Parathyroid adenoma (tissue), 2 donors: ENCODE measurements around the gene ABCB9.
A peak's percentile ranks its signal among the peaks of the same experiment; 100 is the strongest.

Source experiments
- H2AFZ ChIP-seq: fragments of 300-600 bp; sonication (generic); one replicate; pipeline ENCODE4 v1.7.0; 2017; ENCODE audit warnings: antibody characterized with exemption, mild to moderate bottlenecking
- H3K27ac ChIP-seq: fragments of 300-600 bp; sonication (generic); one replicate; pipeline ENCODE4 v1.7.0; 2017
- H3K27me3 ChIP-seq: fragments of 300-600 bp; sonication (generic); one replicate; pipeline ENCODE4 v1.7.0; 2017; ENCODE audit warnings: low read length; ENCODE audit not compliant: control insufficient read depth, insufficient read depth
- H3K36me3 ChIP-seq: fragments of 300-600 bp; sonication (generic); one replicate; pipeline ENCODE4 v1.7.0; 2017; ENCODE audit warnings: low read length; ENCODE audit not compliant: control insufficient read depth, insufficient read depth
- H3K4me1 ChIP-seq: fragments of 300-600 bp; sonication (generic); one replicate; pipeline ENCODE4 v1.7.0; 2017; ENCODE audit warnings: control low read depth
- H3K4me2 ChIP-seq: fragments of 300-600 bp; sonication (generic); one replicate; pipeline ENCODE4 v1.7.0; 2017; ENCODE audit warnings: low read length
- H3K4me3 ChIP-seq: fragments of 300-600 bp; sonication (generic); one replicate; pipeline ENCODE4 v1.7.0; 2017; ENCODE audit warnings: low read depth, low read length
- H3K79me2 ChIP-seq: fragments of 300-600 bp; sonication (generic); one replicate; pipeline ENCODE4 v1.7.0; 2017; ENCODE audit warnings: control low read depth
- H3K9ac ChIP-seq: fragments of 300-600 bp; sonication (generic); one replicate; pipeline ENCODE4 v1.7.0; 2017; ENCODE audit warnings: mild to moderate bottlenecking
- H3K9me3 ChIP-seq: fragments of 300-600 bp; sonication (generic); one replicate; pipeline ENCODE4 v1.7.0; 2017; ENCODE audit warnings: low read length; ENCODE audit not compliant: control insufficient read depth
- TF ChIP-seq, protein P1 (sequence below): fragments of 300-600 bp; sonication (generic); IDR thresholded peaks from one replicate; pipeline ENCODE4 v1.7.0; 2017; ENCODE audit warnings: antibody characterized with exemption, mild to moderate bottlenecking
- donor health status: primary hyperparathyroidism.

The ABCB9 gene

GRCh38 chr12:122880668-122881067 lies 85.6 kb downstream of the ABCB9 start:
- Histone ChIP-seq H3K79me2 (peaks cover 69% of the 10 kb centered on the region), H3K9me3 (no peaks in the 10 kb centered on the region), H2AFZ (no peak overlapping the region), H3K27ac (no peak overlapping the region), H3K4me3 (no peak overlapping the region), H3K4me1 (peaks cover 9% of the 10 kb centered on the region), H3K9ac (no peak overlapping the region), H3K4me2 (no peak overlapping the region), H3K36me3 (no peaks in the 10 kb centered on the region), H3K27me3 (no peaks in the 10 kb centered on the region)
- TF ChIP-seq, protein P1, sequence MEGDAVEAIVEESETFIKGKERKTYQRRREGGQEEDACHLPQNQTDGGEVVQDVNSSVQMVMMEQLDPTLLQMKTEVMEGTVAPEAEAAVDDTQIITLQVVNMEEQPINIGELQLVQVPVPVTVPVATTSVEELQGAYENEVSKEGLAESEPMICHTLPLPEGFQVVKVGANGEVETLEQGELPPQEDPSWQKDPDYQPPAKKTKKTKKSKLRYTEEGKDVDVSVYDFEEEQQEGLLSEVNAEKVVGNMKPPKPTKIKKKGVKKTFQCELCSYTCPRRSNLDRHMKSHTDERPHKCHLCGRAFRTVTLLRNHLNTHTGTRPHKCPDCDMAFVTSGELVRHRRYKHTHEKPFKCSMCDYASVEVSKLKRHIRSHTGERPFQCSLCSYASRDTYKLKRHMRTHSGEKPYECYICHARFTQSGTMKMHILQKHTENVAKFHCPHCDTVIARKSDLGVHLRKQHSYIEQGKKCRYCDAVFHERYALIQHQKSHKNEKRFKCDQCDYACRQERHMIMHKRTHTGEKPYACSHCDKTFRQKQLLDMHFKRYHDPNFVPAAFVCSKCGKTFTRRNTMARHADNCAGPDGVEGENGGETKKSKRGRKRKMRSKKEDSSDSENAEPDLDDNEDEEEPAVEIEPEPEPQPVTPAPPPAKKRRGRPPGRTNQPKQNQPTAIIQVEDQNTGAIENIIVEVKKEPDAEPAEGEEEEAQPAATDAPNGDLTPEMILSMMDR = peak; percentile 60

DNA sequence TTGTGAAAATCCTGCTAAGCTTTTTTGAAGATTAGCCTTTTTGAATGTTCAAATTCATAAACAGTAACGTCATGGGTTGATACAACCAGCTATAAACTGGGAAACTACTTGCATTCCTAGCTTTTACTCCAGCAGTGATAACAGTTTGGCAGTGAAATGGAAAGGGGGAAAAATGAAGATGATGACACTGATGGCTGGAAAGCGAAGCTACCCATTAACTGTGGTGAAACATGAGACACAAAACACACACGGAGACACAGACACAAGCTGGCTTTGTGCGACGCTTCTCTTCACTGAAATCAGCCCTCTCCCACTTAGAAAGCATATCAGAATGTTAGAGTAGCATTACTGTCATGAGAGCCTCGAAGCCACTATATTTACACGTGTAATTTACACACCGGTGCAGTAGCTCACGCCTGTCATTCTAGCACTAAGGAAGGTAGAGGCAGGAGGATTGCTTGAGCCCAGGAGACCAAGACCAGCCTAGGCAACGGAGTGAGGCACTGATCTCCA lies 86.1 kb downstream of the ABCB9 start:
- Histone ChIP-seq H3K36me3 (no peaks in the 10 kb centered on the region), H3K9me3 (no peaks in the 10 kb centered on the region), H3K4me2 (no peak overlapping the region), H3K4me1 (peaks cover 9% of the 10 kb centered on the region), H3K79me2 (peaks cover 72% of the 10 kb centered on the region), H3K9ac (no peak overlapping the region), H2AFZ (no peak overlapping the region), H3K27me3 (no peaks in the 10 kb centered on the region), H3K4me3 (no peak overlapping the region), H3K27ac (no peak overlapping the region)
- TF ChIP-seq, protein P1 = no peak
